Parathyroid adenoma (tissue), 2 donors: ENCODE data around the gene LPCAT1.

ENCODE experiments used
- H2AFZ ChIP-seq: fragments of 300-600 bp; sonication (generic); one replicate; pipeline ENCODE4 v1.7.0; 2017; ENCODE audit warnings: antibody characterized with exemption, mild to moderate bottlenecking
- H3K27ac ChIP-seq: fragments of 300-600 bp; sonication (generic); one replicate; pipeline ENCODE4 v1.7.0; 2017
- H3K27me3 ChIP-seq: fragments of 300-600 bp; sonication (generic); one replicate; pipeline ENCODE4 v1.7.0; 2017; ENCODE audit warnings: low read length; ENCODE audit not compliant: control insufficient read depth, insufficient read depth
- H3K36me3 ChIP-seq: fragments of 300-600 bp; sonication (generic); one replicate; pipeline ENCODE4 v1.7.0; 2017; ENCODE audit warnings: low read length; ENCODE audit not compliant: control insufficient read depth, insufficient read depth
- H3K4me1 ChIP-seq: fragments of 300-600 bp; sonication (generic); one replicate; pipeline ENCODE4 v1.7.0; 2017; ENCODE audit warnings: control low read depth
- H3K4me2 ChIP-seq: fragments of 300-600 bp; sonication (generic); one replicate; pipeline ENCODE4 v1.7.0; 2017; ENCODE audit warnings: low read length
- H3K4me3 ChIP-seq: fragments of 300-600 bp; sonication (generic); one replicate; pipeline ENCODE4 v1.7.0; 2017; ENCODE audit warnings: low read depth, low read length
- H3K79me2 ChIP-seq: fragments of 300-600 bp; sonication (generic); one replicate; pipeline ENCODE4 v1.7.0; 2017; ENCODE audit warnings: control low read depth
- H3K9ac ChIP-seq: fragments of 300-600 bp; sonication (generic); one replicate; pipeline ENCODE4 v1.7.0; 2017; ENCODE audit warnings: mild to moderate bottlenecking
- H3K9me3 ChIP-seq: fragments of 300-600 bp; sonication (generic); one replicate; pipeline ENCODE4 v1.7.0; 2017; ENCODE audit warnings: low read length; ENCODE audit not compliant: control insufficient read depth
- CTCF ChIP-seq: fragments of 300-600 bp; sonication (generic); IDR thresholded peaks from one replicate; pipeline ENCODE4 v1.7.0; 2017; ENCODE audit warnings: antibody characterized with exemption, mild to moderate bottlenecking
- donor health status: primary hyperparathyroidism.

The LPCAT1 gene

DNA sequence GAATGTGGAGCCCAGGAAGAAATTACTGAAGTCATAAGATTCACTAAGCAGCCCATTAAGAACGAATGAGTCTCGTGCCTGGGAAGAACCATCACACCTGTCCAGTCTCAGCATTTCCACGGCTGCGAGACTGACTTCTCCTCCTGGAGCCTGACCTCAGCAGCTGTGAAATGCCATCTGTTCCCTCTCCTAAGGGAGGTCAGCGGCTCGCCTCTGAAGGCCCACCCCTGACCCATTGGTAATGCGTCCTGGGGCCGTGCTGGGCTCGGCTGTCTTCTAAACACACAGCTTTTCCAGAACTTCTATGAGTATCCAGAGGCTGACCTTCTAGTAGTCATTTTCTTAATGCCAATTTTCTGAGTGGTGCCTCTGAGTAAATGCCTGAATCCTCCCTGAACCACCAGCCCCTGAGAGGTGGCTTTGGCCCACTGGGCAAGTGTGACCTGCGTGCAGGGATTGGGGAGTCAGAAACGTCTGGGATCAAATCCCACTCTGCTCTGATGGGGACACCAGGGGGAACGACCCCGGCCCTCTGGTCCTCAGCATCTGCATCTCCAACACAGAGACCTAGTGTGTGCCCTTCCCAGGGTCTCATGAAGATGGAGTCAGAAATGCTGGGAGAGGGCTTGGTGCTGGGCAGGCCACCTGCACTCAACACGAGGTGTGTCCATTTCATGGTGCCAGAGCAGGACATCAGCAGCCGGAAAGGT lies 84.2 kb downstream of the LPCAT1 start:
- no peak overlapping the region for H2AFZ ChIP-seq

GRCh38 chr5:1438871-1439270 lies 84.9 kb downstream of the LPCAT1 start:
- TF ChIP-seq CTCF: no peak
- peaks cover 6% of the 10 kb centered on the region for H3K27me3 ChIP-seq
- no peak overlapping the region for H3K27ac ChIP-seq

More for the DNA sequence above, 84.2 kb downstream of the LPCAT1 start:
- Histone ChIP-seq H3K4me1 (no peaks in the 10 kb centered on the region), H3K79me2 (no peaks in the 10 kb centered on the region), H3K36me3 (no peaks in the 10 kb centered on the region), H3K27ac (no peak overlapping the region), H3K4me2 (no peak overlapping the region), H3K9me3 (peaks cover 6% of the 10 kb centered on the region), H3K4me3 (no peak overlapping the region), H3K27me3 (peaks cover 6% of the 10 kb centered on the region), H3K9ac (no peak overlapping the region)
- no peak for TF ChIP-seq CTCF

DNA sequence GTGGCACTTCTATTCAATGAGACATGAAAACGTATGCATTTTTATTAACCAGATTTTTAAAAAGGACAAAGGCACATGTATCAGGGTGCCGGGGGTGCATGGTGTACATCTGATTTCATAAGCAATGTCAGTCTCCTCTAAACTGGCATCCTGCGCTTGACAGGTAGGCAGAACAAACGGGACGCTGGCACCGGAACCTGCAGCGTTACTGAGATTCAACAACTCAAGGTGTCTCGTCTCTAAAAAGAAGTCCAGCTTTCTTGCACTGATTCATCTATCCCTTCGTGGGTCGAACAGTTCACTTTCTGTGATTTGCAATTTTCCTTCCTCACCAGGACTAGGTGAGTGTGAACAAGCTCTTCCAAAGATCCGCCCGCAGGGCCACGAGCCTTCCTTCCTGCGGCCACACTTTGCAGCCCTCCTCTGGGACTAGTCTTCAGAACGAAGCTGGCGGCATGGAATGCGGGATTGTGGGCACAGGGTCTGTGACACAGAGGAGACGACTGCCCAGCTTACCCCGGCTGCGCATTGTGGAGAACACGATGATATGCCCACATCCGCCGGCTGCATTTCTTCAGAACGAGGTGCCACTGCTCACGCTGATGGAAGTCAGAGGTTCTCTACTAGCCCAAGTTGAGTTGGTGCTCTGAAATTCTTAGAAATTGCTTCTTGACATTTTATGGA lies 85.7 kb downstream of the LPCAT1 start:
- Histone ChIP-seq H3K9me3 (peaks cover 6% of the 10 kb centered on the region), H3K4me3 (no peak overlapping the region), H3K36me3 (no peaks in the 10 kb centered on the region), H3K4me1 (no peaks in the 10 kb centered on the region), H3K27me3 (no peaks in the 10 kb centered on the region), H3K9ac (no peak overlapping the region), H2AFZ (no peak overlapping the region), H3K27ac (no peak overlapping the region), H3K79me2 (no peaks in the 10 kb centered on the region), H3K4me2 (no peak overlapping the region)
- no peak for TF ChIP-seq CTCF

More at GRCh38 chr5:1438871-1439270, 84.9 kb downstream of the LPCAT1 start:
- H3K9ac ChIP-seq: no peak overlapping the region
- peaks cover 6% of the 10 kb centered on the region for H3K9me3 ChIP-seq
- no peaks in the 10 kb centered on the region for H3K79me2 ChIP-seq
- H3K4me1 ChIP-seq: no peaks in the 10 kb centered on the region
- H3K4me3 ChIP-seq: no peak overlapping the region
- H3K4me2 ChIP-seq: no peak overlapping the region
- no peaks in the 10 kb centered on the region for H3K36me3 ChIP-seq
- H2AFZ ChIP-seq: no peak overlapping the region

GRCh38 chr5:1437226-1437829 lies 86.4 kb downstream of the LPCAT1 start:
- Histone ChIP-seq H3K27me3 (no peaks in the 10 kb centered on the region), H3K36me3 (no peaks in the 10 kb centered on the region), H3K79me2 (no peaks in the 10 kb centered on the region), H2AFZ (no peak overlapping the region), H3K4me2 (no peak overlapping the region), H3K9me3 (peaks cover 6% of the 10 kb centered on the region), H3K9ac (no peak overlapping the region), H3K4me3 (no peak overlapping the region), H3K4me1 (no peaks in the 10 kb centered on the region), H3K27ac (no peak overlapping the region)
- no peak for TF ChIP-seq CTCF
